ENCODE measurements around the gene TMEM81. TPM values are rescaled to one million over a fixed set of nuclear protein-coding genes. Genes with fewer than 3 reads are reported as not detected.

TMEM81 gene
- total RNA-seq, 2 donors from 2014 or later = 1.7 to 2.2 TPM

DNA sequence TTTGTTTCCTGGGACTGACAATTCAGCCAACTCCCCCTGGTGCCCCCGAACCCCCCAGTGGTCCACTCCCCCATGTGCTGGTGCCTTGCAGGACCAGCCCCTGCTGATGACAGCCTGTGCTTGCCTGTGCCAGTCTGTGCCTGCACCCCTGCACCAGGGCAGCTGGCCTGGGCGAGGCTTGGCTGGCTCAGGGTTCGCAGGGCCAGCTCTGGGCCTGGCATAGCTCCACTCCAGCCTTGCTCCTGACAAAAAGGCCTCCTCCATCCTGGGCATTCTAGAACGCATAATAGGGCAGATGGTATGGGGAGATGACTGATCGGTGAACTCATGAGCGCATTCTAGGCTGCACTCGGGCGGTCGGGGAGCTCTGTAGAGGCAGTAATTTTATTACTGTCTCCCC is 35.9 kb downstream of the TMEM81 start:
- peaks cover 39% of the 10 kb centered on the region for H3K27me3 Mint-ChIP-seq
- ATAC-seq = no peak
- no peak overlapping the region for H3K27ac Mint-ChIP-seq
- no peak for DNase-seq
- no peak overlapping the region for H3K4me3 Mint-ChIP-seq
- peaks cover 2% of the 10 kb centered on the region for H3K4me1 Mint-ChIP-seq
- H3K9me3 ChIP-seq (ENCODE audit: control insufficient read depth, low read length, poor library complexity, severe bottlenecking) = no peaks in the 10 kb centered on the region
- H3K36me3 Mint-ChIP-seq (ENCODE audit: low read depth) = peaks cover 2% of the 10 kb centered on the region

DNA sequence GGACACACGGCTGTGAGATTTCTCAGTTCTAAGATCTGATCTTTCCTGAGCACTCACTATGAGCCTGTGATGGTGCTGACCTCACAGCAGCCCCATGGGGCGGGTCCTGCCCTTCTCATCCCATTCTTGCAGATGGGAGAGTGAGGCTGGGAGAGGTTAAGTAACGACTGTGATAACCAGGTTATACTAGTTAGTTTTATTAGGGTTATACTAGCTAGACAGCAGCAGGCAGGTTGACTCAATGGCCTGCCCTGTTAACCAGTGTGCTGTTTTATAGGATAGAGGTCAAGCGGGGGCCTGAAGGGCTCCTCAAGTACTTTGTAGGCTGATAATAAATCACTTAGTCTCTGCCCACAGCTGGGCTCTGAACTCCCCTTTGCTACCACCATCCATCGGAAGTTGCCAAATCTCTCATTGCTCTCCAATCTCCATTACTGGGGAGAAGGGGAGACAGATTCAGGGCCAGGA is 36.5 kb downstream of the TMEM81 start:
- DNase-seq (no peak), ATAC-seq (no peak)
- Mint-ChIP-seq H3K27ac (no peak overlapping the region), H3K27me3 (peaks cover 35% of the 10 kb centered on the region), H3K36me3 (ENCODE audit: low read depth) (peaks cover 2% of the 10 kb centered on the region), H3K4me1 (peaks cover 2% of the 10 kb centered on the region), H3K4me3 (no peak overlapping the region)
- no peaks in the 10 kb centered on the region for H3K9me3 ChIP-seq (ENCODE audit: control insufficient read depth, low read length, poor library complexity, severe bottlenecking)

DNA sequence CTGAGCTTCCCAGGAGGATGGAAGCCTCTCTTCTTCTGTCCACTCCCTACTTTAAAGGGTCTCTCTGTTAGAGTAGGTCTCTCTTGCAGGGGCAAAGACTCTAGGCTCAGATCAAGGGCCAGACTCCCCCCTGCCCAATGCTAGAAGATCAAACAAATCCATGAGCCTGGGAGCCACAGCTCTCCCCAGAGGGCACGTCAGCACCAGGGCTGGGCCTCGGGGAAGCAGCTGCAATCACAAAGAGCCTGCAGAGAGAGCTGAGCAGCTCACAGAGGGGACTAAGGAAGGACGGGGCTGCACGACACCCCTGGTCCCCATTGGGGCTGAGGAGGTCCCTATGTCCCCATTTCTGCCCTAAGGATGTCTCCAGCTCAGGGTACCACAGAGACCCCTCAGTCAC is 37.4 kb downstream of the TMEM81 start:
- Mint-ChIP-seq H3K36me3 (ENCODE audit: low read depth) (peaks cover 2% of the 10 kb centered on the region), H3K27ac (no peak overlapping the region), H3K27me3 (peaks cover 44% of the 10 kb centered on the region), H3K4me1 (peaks cover 2% of the 10 kb centered on the region), H3K4me3 (no peak overlapping the region)
- DNase-seq (no peak), ATAC-seq (no peak)
- no peaks in the 10 kb centered on the region for H3K9me3 ChIP-seq (ENCODE audit: control insufficient read depth, low read length, poor library complexity, severe bottlenecking)

DNA sequence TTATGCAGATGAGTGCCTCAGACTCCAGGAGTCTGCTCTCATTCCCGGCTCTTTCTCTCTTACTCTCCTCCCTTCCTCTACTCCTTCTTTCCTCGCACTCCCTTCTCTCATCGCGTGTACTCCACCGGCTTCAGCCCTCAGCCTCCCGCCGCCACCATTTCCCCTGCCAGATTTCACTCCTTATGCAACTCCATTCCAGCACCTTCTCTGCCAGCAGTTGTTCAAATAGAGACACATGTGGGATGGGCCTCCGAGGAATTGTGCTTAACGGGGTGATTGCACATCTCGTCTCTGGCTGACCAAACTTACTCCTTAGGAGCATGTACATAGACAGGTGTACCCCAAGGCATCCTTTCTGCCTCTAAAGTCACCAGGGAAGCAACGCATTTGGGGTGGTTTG is 39.1 kb downstream of the TMEM81 start:
- Mint-ChIP-seq H3K4me3 (no peak overlapping the region), H3K4me1 (no peaks in the 10 kb centered on the region), H3K36me3 (ENCODE audit: low read depth) (peaks cover 2% of the 10 kb centered on the region), H3K27ac (no peak overlapping the region), H3K27me3 (peaks cover 61% of the 10 kb centered on the region)
- ATAC-seq (no peak), DNase-seq (no peak)
- H3K9me3 ChIP-seq (ENCODE audit: control insufficient read depth, low read length, poor library complexity, severe bottlenecking) = no peaks in the 10 kb centered on the region

DNA sequence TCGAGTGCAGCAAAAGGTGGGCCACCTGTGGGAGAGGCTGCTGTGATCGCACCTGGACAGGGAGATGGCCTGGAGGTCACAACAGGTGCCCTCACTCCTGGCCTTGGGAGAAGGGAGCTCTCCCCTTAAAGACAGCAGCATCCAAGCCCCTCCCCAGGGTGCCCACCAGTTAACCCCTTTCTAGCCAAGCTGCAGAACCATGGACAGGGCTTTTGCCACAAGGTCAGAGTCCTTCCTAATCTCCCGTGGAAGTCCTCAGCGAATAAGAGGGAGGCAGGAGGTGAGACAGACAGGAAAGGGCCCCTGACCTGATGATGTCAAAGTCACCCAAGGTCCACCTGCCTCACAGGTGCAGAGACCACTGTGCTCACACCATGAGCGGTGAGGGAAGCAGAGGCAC is 39.5 kb downstream of the TMEM81 start:
- no peak for DNase-seq
- Mint-ChIP-seq H3K4me1 (no peaks in the 10 kb centered on the region), H3K27me3 (peaks cover 65% of the 10 kb centered on the region), H3K36me3 (ENCODE audit: low read depth) (peaks cover 2% of the 10 kb centered on the region), H3K27ac (no peak overlapping the region), H3K4me3 (no peak overlapping the region)
- ATAC-seq = no peak
- no peaks in the 10 kb centered on the region for H3K9me3 ChIP-seq (ENCODE audit: control insufficient read depth, low read length, poor library complexity, severe bottlenecking)

DNA sequence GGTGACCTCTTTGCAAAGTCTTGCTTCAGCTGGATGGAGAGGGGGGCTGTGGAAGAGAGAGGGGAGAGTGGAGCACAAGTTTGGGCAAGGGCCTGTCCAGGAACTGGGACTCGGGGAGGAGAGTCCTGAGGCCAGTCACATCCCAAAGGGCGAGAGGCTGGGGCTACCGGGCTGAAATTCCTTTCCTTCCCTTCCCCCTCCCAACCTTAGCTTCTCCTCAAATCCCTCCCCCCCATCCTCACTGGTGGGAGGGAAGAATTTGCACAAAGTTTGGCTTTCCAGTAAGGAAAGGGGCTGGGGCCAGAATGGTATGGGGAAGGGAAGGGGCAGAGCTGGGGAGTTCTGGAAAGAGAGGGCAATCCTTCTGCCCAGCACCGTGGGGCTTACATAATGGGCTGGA is 40.4 kb downstream of the TMEM81 start:
- H3K4me3 Mint-ChIP-seq = no peak overlapping the region
- H3K27ac Mint-ChIP-seq = no peak overlapping the region

DNA sequence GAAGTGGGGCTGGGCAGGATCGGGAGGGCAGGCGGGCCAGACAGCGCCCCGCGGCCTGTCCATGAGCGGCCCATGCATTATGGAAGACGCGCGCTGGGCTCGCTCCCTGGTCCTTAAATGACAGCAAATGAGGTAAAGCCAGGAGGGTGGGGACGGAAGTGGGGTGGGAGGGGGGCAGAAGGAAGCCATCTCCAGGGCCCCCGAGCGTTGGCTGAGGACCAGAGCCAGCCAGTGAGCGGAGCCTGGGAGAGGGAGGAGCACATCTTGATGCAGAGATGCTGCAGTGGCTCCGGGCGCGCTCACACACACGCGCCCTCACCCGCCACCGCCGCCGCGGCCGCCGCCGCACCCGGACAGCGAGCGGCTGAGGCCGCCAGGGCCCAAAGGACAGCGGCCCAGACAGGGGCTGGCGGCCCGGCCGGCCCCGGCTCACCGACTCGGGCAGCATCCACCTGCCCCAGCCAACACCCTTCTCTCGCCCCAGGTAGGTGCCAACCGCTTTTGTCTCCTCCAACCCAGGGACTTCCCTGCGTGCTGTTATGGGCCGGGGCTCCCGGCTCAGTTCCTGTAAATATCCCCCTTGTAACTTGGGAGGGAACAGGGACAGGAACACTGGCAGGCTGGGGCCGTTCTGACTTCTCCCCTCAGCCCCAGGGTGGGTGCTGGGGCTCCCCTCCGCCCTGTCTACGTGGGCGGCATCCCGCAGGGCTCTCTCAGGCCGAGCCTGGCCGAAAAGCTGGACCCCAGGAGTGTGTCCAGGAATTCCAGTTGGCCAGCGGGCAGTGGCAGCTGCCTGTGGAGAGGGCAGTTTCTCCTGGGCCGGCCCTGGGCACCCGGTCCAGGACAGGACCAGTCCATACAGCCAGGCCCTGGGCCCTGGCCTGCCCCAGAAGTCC is 41.1 kb downstream of the TMEM81 start, which contains the start of gene CNTN2:
Gene CNTN2, plus strand, starts transcription at position 302 of the 896 bp plus-strand sequence. CDS start 9,974 bp downstream, outside the sequence.
- peaks cover 62% of the 10 kb centered on the region for H3K27me3 Mint-ChIP-seq
- H3K4me1 Mint-ChIP-seq = no peaks in the 10 kb centered on the region
- no peak for ATAC-seq
- H3K9me3 ChIP-seq (ENCODE audit: control insufficient read depth, low read length, poor library complexity, severe bottlenecking) = no peaks in the 10 kb centered on the region
- no peak within 1 kb of the TSS for H3K27ac Mint-ChIP-seq
- no peak within 1 kb of the TSS for H3K4me3 Mint-ChIP-seq
- H3K36me3 Mint-ChIP-seq (ENCODE audit: low read depth) = peaks cover 2% of the 10 kb centered on the region
- no peak for DNase-seq

More for the DNA sequence above, 40.4 kb downstream of the TMEM81 start:
- no peaks in the 10 kb centered on the region for H3K9me3 ChIP-seq (ENCODE audit: control insufficient read depth, low read length, poor library complexity, severe bottlenecking)
- Mint-ChIP-seq H3K36me3 (ENCODE audit: low read depth) (peaks cover 2% of the 10 kb centered on the region), H3K27me3 (peaks cover 67% of the 10 kb centered on the region), H3K4me1 (no peaks in the 10 kb centered on the region)
- ATAC-seq (no peak), DNase-seq (no peak)

DNA sequence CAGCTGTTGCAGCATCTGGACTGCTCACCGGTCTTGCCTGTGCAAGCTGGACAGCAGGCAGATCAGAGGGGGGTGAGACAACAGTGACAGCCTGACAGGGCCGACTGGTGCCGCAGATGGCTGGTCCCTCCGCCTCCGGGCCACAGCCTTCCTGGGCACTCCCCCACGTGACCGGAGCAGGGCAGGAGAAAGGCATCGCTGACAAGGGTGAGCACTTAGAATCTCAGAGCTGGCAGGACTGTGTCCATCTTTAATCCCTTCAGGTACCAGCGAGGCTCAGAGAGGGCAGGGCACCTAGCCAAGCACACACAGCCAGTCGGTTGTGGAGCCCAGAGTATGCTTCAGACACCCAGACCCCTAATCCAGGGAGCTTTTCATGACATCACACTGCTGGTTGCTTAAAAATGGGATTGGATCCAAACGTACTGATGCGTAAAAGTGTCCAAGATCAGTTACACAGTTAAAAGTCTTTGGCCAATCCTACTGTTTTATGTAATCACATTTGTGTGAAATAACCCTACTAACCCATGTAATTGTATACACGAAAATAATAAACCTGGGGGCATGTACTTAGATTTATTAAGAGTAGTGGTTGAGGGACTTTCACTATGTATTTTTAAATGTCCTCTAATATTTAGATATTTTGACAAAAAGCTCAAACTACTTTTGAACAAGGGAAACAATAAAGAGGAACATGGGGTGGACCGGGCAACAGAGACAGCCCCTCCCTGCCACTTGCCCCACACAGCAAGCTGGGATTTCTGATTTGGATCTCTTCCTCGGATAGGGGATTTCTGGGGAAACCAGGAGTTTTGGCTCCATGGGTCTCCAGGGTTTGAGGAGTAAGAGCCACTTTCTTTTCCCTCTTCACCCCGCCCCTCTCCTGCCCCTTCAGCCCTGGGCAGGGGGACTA is 42.0 kb downstream of the TMEM81 start:
- no peaks in the 10 kb centered on the region for H3K9me3 ChIP-seq (ENCODE audit: control insufficient read depth, low read length, poor library complexity, severe bottlenecking)
- ATAC-seq = no peak
- Mint-ChIP-seq H3K4me3 (no peak overlapping the region), H3K27ac (no peak overlapping the region), H3K27me3 (peaks cover 62% of the 10 kb centered on the region), H3K36me3 (ENCODE audit: low read depth) (peaks cover 2% of the 10 kb centered on the region), H3K4me1 (no peaks in the 10 kb centered on the region)
- DNase-seq = no peak

DNA sequence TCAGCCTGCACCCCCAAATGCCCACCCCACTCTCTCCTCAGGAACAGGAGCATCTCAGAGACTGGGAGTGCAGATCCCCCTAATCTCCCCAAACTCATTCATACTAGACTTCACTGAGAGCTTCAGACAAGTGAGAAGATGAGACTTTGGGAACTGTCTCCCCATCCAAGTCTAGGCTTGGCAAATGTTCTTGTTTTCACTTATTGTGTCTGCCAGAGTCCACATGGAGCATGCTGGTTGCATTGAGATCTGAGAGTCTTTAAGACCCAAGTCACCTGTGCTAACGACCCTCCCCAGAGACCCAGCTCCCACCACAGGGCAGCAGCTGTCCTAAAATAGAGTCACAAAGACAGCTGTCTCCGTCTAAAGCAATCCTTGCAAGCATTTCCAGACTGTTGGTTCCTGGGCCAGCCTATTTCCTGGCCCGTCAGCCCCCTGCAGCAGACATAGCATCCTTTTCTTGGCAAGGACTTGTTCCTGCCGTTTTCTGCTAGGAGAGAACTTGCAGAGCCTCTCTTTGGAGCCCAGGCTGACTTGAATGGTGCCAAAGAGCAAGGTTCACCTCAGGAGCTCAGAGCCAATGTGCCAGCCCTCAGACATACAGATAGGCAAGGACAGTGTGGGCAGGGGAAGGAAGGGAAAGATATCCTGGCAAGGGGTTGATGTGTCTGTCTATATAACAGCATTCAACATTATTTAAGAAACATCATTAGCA is 43.1 kb downstream of the TMEM81 start:
- Mint-ChIP-seq H3K27me3 (peaks cover 53% of the 10 kb centered on the region), H3K27ac (no peak overlapping the region), H3K4me1 (no peaks in the 10 kb centered on the region), H3K4me3 (no peak overlapping the region), H3K36me3 (ENCODE audit: low read depth) (peaks cover 2% of the 10 kb centered on the region)
- no peak for DNase-seq
- H3K9me3 ChIP-seq (ENCODE audit: control insufficient read depth, low read length, poor library complexity, severe bottlenecking) = no peaks in the 10 kb centered on the region
- ATAC-seq = no peak

DNA sequence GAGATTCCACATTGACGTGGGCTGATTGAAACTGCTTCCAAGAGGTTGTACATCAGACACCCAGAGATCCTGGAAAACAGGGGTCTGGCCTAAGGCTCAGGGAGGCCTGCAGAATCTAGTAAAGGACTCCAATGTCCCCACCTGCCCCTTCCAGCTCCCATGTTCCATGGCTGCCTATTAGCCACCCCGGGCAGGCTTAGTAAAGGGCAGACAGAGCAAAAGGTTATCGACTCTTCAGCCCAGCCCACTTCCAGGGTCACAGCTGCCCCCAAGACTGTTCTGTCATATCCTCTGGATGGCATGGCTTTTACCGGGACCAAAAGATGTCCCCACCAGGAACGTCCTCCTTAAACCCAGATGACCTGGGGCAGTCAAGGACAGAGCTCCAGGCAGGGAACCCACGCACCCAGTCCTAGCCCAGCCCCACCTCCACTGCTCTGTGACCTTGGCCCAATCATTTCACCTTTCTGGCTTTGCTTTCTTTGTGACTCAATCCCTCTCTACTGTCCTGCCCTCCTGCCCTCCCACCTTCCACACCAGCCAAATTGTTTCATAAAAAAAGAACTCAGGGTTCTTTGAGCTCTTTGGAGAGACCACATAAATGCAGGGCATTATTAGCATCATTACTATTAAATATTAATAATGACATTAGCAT is 46.0 kb downstream of the TMEM81 start:
- ATAC-seq = no peak
- no peak for DNase-seq
- H3K4me1 Mint-ChIP-seq = no peaks in the 10 kb centered on the region
- no peak overlapping the region for H3K4me3 Mint-ChIP-seq
- peaks cover 5% of the 10 kb centered on the region for H3K36me3 Mint-ChIP-seq (ENCODE audit: low read depth)
- no peak overlapping the region for H3K27ac Mint-ChIP-seq
- H3K27me3 Mint-ChIP-seq = peaks cover 38% of the 10 kb centered on the region
- no peaks in the 10 kb centered on the region for H3K9me3 ChIP-seq (ENCODE audit: control insufficient read depth, low read length, poor library complexity, severe bottlenecking)

DNA sequence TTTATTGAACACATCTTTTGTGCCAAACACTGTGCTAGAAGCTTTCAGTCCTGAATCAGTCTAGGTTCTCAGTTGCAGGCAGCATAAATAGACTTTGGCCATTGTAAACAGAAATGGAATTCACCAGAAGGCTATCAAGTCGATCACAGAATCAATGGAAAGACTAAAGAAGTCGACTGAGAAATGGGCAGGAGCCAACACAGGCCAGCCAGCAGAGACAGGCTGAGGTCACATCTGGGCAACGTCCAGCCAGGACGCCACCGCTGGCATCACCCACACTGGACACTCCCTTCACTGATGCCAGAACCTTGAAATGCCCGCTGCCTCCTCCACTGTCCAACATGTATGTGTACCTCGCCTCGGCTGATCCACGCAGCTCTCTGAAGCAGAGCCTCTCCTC is 46.7 kb downstream of the TMEM81 start:
- peaks cover 37% of the 10 kb centered on the region for H3K27me3 Mint-ChIP-seq
- H3K4me1 Mint-ChIP-seq = no peaks in the 10 kb centered on the region
- peaks cover 5% of the 10 kb centered on the region for H3K36me3 Mint-ChIP-seq (ENCODE audit: low read depth)
- H3K27ac Mint-ChIP-seq = no peak overlapping the region
- ATAC-seq = no peak
- no peak for DNase-seq
- H3K9me3 ChIP-seq (ENCODE audit: control insufficient read depth, low read length, poor library complexity, severe bottlenecking) = no peaks in the 10 kb centered on the region
- no peak overlapping the region for H3K4me3 Mint-ChIP-seq
